Psoas muscle (tissue), 8 donors: ENCODE results near the gene GABBR2. TPM values are rescaled to one million over a fixed set of nuclear protein-coding genes. Genes with fewer than 3 reads are reported as not detected.

Source experiments
- ATAC-seq, 4 donors: fragments of 200-7000 bp; cut with Tn5 transposase; one replicate each; pipeline ENCODE4 v1.9.1; 2020; ENCODE audit warnings: moderate library complexity in 3 of 4, mild to moderate bottlenecking in 2 of 4
- DNase-seq, 2 donors: peaks; one replicate each; pipeline ENCODE4 v3.0.0-alpha.2; 2020
- H3K27ac ChIP-seq: fragments of 200-600 bp; one replicate; pipeline ENCODE4 v1.8.0; 2022
- H3K27me3 ChIP-seq, 3 donors: fragments of 200-600 bp in 1 of 3; one replicate each; pipeline versions ENCODE4 v1.6.1 to v1.8.0; 2013 to 2022; ENCODE audit warnings: low read length in 2 of 3, mild to moderate bottlenecking in 2 of 3, moderate library complexity in 1 of 3; ENCODE audit not compliant: insufficient read depth in 3 of 3
- H3K36me3 ChIP-seq, 2 donors: fragments of 200-600 bp in 1 of 2; one replicate each; pipeline versions ENCODE4 v1.6.1 to v1.8.0; 2013 to 2022; ENCODE audit warnings: low read depth in 1 of 2, mild to moderate bottlenecking in 1 of 2, moderate library complexity in 1 of 2; ENCODE audit not compliant: insufficient read depth in 1 of 2
- H3K4me1 ChIP-seq: fragments of 200-600 bp; one replicate; pipeline ENCODE4 v1.8.0; 2022
- H3K4me3 ChIP-seq: fragments of 200-600 bp; one replicate; pipeline ENCODE4 v1.8.0; 2022; ENCODE audit warnings: mild to moderate bottlenecking
- H3K9me3 ChIP-seq: fragments of 200-600 bp; one replicate; pipeline ENCODE4 v1.8.0; 2022
- CTCF ChIP-seq: fragments of 200-600 bp; IDR thresholded peaks from one replicate; pipeline ENCODE4 v1.8.0; 2022; ENCODE audit warnings: antibody characterized with exemption
- WGBS, 3 donors: extraction: QIAGEN DNeasy Blood & Tissue Kit; methylation state at CpG; one replicate each; pipeline versions ENCODE4 v1.1.6 to v1.1.7; 2013; 5-methylcytosine and 5-hydroxymethylcytosine counted together
- intact Hi-C, 2 donors: fragments of 100-400 bp; cut with DNase I; formaldehyde crosslinking; loops; one replicate each; pipeline versions ENCODE4 v1.11.0 to v1.14.2; 2022
- polyA plus RNA-seq, 3 donors: library from polyadenylated mRNA; stranded (reverse); fragments of 200-250 nt; gene quantifications; one replicate each; pipeline ENCODE4 v1.2.3, GENCODE V29; 2013
- total RNA-seq, 4 donors: library from RNA; stranded (reverse); fragmentation: NEBNext Ultra II Directional in 2 of 4; extraction: Animal tissue kit (Norgen Biotek cat#: 25700) in 2 of 4; gene quantifications; one replicate each; pipeline versions ENCODE4 v1.2.1 to v1.2.4, GENCODE V29; 2021 to 2023
- donor health status: healthy with polysubstance abuse.
- donor health status: DM: no; HTN: no; CAD: no; lungs with moderate emphysema.
- donor health status: Bipolar disorder and iron deficiency.
- donor health status: healthy.
- donor health status: DM: yes; HTN: yes; CAD: no.
- donor health status: DM: no; HTN: no; CAD: no.
- donor health status: DM: no; HTN: no; CAD: no.
- donor health status: DM: yes; HTN: yes; CAD: no.

The GABBR2 gene
- total and polyA plus RNA-seq, 7 donors, result 0.08 to 0.66 (median 0.38) TPM

GRCh38 chr9:98372077-98372836 lies 336.5 kb downstream of the GABBR2 start:
- WGBS, 3 donors, result 62 to 72% (median 68%) methylated on average over 7 of the region's 7 CpGs
- Histone ChIP-seq H3K9me3 (no peaks in the 10 kb centered on the region), H3K4me3 (no peak overlapping the region), H3K27me3 (peaks cover 0 to 3% (median 0%) of the 10 kb centered on the region in 3 donors), H3K36me3 (no peaks in the 10 kb centered on the region), H3K27ac (no peak overlapping the region), H3K4me1 (no peaks in the 10 kb centered on the region)
- TF ChIP-seq CTCF, result no peak
- no peak for ATAC-seq
- intact Hi-C loops, result no loop called here
- no peak for DNase-seq

DNA sequence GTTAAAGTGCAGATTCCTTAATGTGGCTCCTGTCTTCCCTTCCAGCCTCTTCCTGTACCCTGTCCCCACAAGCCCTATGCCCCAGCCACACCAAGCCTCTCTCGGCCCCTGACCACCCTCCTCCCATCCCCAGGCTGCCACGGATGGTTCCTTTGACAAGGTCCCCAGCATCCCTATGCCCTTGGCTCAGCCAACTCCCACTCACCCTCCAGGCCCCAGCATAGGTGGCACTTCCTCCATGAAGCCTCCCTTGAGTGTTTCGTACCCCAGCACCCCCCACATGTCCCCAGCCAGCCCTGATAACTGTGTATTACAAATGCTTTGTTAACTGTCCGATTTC lies 337.8 kb downstream of the GABBR2 start:
- WGBS, 3 donors, result 72 to 77% (median 74%) methylated on average over 4 of the region's 4 CpGs
- intact Hi-C loops, result no loop called here

GRCh38 chr9:98370300-98370975 lies 338.3 kb downstream of the GABBR2 start:
- TF ChIP-seq CTCF, result no peak
- no peak for DNase-seq
- H3K4me1 ChIP-seq, result no peaks in the 10 kb centered on the region
- peaks cover 5% of the 10 kb centered on the region for H3K9me3 ChIP-seq
- intact Hi-C loops, result no loop called here
- H3K4me3 ChIP-seq, result no peak overlapping the region
- 81 to 89% (median 83%) methylated on average over 9 of the region's 9 CpGs for WGBS, 3 donors
- H3K27me3 ChIP-seq, result peaks cover 0 to 3% (median 0%) of the 10 kb centered on the region in 3 donors
- H3K27ac ChIP-seq, result no peak overlapping the region
- H3K36me3 ChIP-seq, result no peaks in the 10 kb centered on the region
- ATAC-seq, result no peak

More for the DNA sequence above, 337.8 kb downstream of the GABBR2 start:
- DNase-seq (no peak), ATAC-seq (no peak)
- H3K36me3 ChIP-seq, result no peaks in the 10 kb centered on the region
- H3K4me1 ChIP-seq, result no peaks in the 10 kb centered on the region
- TF ChIP-seq CTCF, result no peak
- H3K27me3 ChIP-seq, result peaks cover 0 to 3% (median 0%) of the 10 kb centered on the region in 3 donors
- no peak overlapping the region for H3K4me3 ChIP-seq
- H3K27ac ChIP-seq, result no peak overlapping the region
- H3K9me3 ChIP-seq, result peaks cover 2% of the 10 kb centered on the region

DNA sequence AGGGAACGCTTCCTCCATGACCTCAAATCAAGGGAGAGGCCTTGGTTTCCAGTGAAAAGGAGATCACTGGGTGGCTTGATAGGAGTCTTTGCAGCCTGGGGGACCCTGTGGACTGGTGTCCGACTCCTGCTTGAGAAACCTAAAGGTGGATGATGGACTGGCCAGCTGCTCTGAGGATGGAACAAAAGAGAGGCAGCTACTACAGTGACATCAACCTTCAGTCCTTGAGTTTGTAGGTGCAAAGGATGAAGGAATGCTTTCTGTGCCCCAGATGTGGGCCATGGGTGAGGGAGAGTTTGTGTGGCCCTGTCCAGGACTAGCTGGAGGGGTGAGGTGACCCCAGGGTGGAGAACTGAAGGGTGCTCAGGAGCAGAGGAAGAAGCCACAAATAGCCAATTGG lies 338.8 kb downstream of the GABBR2 start:
- intact Hi-C loops, result no loop called here
- no peaks in the 10 kb centered on the region for H3K4me1 ChIP-seq
- no peak for ATAC-seq

More for the DNA sequence above, 338.8 kb downstream of the GABBR2 start:
- H3K36me3 ChIP-seq, result no peaks in the 10 kb centered on the region
- WGBS, 3 donors, result 91 to 95% (median 94%) methylated on average over 2 of the region's 2 CpGs
- DNase-seq, result no peak
- H3K27me3 ChIP-seq, result peaks cover 0 to 3% (median 0%) of the 10 kb centered on the region in 3 donors
- peaks cover 7% of the 10 kb centered on the region for H3K9me3 ChIP-seq
- H3K27ac ChIP-seq, result no peak overlapping the region
- TF ChIP-seq CTCF, result no peak
- no peak overlapping the region for H3K4me3 ChIP-seq
